BE2C (cell line): ENCODE results near the gene TMEM9.

Experiments used
- DNase-seq: peaks from one replicate; pipeline ENCODE4 v3.0.0-alpha.2; 2020
- H3K27me3 ChIP-seq: fragments of 250-450 bp; sonication (Bioruptor Pico); 2 replicates; pipeline ENCODE4 v1.5.1; 2020; ENCODE audit warnings: mild to moderate bottlenecking
- H3K36me3 ChIP-seq: fragments of 250-450 bp; sonication (Bioruptor Pico); 2 replicates; pipeline ENCODE4 v1.5.1; 2020; ENCODE audit warnings: mild to moderate bottlenecking
- H3K4me1 ChIP-seq: fragments of 250-450 bp; sonication (Bioruptor Pico); 2 replicates; pipeline ENCODE4 v1.5.1; 2020
- H3K4me3 ChIP-seq: 2 replicates; pipeline ENCODE4 v1.5.1; 2011; ENCODE audit warnings: low read depth, low read length
- H3K9me3 ChIP-seq: fragments of 250-450 bp; sonication (Bioruptor Pico); 2 replicates; pipeline ENCODE4 v1.5.1; 2020
- TF ChIP-seq, protein P1 (sequence below): IDR thresholded peaks from 2 replicates; pipeline ENCODE4 v1.5.1; 2012; ENCODE audit warnings: mild to moderate bottlenecking, low read depth, low read length

Gene TMEM9

DNA sequence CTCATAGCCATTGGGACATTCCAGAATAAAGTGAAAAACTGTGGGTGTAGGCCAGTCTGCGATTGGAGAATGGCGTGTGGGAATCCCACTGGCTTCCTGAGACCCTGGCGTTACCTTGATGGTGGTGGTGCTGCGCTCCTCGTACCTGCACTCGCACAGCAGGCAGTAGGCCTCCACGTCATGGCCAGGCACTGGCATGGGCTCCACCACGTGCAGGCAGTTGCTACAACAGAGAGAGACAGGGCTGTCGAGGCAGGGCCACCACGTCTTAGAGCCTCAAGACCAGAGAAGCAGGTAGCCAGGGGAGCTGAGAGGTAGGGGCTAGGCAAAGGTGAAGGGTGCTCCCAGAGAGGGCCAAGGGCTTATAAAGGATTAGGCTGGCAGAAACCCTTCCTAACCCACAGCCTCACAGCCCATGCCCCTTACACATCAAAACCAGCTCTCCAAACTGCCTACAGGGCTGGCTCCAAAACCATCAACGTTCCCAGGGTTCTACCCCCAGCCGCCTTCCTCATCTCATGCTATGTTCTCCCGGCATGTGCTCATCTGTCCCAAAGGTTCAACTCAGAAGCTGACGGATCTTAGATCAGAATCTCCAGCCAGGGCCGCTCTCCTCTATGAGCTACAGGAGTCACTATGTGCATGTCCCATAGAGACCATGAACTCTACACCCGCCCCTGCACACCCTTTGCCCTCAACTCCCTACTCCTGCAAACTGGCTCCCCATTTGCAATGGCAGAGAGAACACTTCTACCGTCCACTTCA is 7.5 kb downstream of the TMEM9 start:
- Histone ChIP-seq H3K4me3 (no peak overlapping the region), H3K4me1 (no peaks in the 10 kb centered on the region), H3K27me3 (no peaks in the 10 kb centered on the region), H3K36me3 (peaks cover 68% of the 10 kb centered on the region), H3K9me3 (no peaks in the 10 kb centered on the region)
- DNase-seq: no peak
- TF ChIP-seq, protein P1, sequence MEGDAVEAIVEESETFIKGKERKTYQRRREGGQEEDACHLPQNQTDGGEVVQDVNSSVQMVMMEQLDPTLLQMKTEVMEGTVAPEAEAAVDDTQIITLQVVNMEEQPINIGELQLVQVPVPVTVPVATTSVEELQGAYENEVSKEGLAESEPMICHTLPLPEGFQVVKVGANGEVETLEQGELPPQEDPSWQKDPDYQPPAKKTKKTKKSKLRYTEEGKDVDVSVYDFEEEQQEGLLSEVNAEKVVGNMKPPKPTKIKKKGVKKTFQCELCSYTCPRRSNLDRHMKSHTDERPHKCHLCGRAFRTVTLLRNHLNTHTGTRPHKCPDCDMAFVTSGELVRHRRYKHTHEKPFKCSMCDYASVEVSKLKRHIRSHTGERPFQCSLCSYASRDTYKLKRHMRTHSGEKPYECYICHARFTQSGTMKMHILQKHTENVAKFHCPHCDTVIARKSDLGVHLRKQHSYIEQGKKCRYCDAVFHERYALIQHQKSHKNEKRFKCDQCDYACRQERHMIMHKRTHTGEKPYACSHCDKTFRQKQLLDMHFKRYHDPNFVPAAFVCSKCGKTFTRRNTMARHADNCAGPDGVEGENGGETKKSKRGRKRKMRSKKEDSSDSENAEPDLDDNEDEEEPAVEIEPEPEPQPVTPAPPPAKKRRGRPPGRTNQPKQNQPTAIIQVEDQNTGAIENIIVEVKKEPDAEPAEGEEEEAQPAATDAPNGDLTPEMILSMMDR: no peak

DNA sequence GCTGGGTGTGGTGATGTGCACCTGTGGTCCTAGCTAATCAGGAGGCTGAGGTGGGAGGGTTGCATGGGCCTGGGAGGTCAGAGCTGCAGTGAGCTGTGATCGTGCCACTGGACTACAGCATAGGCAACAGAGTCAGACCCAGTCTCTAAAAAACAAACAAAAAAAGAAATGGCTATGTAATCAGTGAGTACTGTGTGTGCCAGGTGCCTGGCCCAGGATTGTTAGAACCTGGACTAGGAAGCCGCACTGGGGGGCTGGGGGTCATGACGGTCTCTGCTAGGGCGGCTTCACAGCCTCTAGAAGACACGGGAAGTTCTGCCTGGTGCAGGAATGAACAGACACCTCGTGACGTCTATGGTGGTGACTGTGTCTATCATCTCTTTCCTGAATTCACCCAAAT is 8.5 kb downstream of the TMEM9 start:
- TF ChIP-seq, protein P1: no peak
- no peak for DNase-seq
- Histone ChIP-seq H3K27me3 (no peaks in the 10 kb centered on the region), H3K36me3 (peaks cover 67% of the 10 kb centered on the region), H3K4me3 (no peak overlapping the region), H3K4me1 (no peaks in the 10 kb centered on the region), H3K9me3 (no peaks in the 10 kb centered on the region)

DNA sequence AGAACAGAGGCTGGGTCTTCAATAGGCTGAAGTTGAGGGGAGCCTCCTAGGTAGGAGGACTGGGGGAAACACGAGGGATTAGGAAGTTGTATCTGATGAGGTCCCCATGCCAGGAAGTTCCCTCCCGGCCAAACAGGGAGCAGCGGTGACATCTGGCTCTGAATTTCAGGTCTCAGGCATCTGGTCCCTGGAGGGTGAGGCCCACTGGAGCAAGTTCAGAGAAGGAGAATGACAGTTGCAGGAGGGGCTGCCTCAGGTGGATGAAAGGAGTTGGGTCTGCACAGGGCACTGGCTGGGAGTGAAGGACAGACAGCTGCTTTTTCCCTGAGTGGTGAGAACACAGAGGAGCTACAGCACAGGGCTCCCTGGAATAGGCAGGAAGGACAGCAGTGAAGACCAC is 9.1 kb downstream of the TMEM9 start:
- Histone ChIP-seq H3K4me3 (no peak overlapping the region), H3K36me3 (peaks cover 73% of the 10 kb centered on the region), H3K4me1 (no peaks in the 10 kb centered on the region), H3K9me3 (no peaks in the 10 kb centered on the region), H3K27me3 (no peaks in the 10 kb centered on the region)
- TF ChIP-seq, protein P1: no peak
- no peak for DNase-seq

DNA sequence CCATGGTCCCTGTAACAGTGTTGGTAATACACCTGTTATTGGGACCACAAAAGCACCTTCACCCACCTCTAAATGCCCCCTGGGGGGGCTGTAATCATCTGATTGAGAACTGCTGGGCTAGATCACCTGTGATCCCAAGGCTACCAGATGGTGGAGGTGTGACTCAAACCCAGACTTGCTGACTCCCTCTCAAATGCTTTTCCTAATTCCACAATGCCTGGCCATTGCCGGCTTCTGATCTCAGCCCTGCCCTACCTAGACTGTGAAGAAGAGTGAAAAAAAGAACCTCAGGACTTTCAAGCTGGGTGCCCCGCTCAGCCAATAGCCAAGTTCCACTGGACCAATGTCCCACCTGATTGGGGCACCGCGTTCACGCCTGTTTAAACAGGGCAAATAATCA is 9.6 kb downstream of the TMEM9 start:
- peaks cover 78% of the 10 kb centered on the region for H3K36me3 ChIP-seq
- no peak for DNase-seq

DNA sequence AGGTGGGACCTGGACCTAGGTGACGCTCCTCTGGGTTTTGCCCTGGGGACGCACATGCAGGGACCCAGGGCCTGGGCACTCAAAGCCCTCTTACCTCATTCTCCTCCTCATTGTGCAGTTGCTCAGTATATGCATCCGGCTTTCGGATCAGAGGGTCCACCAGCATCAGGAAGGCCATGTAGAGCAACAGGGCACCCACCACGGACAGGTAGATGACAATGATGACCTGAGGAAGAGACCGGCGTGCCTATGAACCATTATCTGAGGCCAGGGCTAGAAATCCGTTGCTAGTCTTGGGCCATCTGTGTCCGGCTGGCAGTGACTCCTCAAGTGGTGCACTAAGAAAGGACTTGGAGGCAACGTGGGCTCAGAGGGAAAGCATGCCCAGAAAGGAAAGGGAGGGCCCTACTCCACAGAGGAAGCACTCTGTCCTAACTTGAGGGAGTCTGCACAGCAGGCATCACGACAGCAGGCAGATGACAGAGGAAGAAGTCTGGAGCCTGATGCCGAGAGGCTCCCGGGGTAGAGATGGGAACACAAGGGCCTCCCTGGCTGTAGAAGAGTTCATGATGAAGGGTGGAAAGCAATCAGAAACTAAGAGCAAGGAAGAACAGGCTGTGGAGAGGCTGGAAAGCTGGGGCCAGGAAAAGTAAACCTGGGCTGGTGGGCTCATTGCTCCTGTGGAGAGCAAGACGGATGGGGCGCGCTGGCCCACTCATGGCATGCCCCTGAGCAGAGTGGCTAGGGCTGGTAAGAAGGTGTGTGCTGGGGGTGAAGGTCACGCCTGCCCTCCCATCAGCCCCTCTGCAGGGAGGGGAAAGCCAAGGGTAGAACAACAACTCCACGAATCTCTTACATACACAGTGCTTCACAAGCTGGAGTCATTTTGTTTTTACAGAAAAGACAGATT is 10.3 kb downstream of the TMEM9 start:
- Histone ChIP-seq H3K27me3 (no peaks in the 10 kb centered on the region), H3K9me3 (no peaks in the 10 kb centered on the region), H3K36me3 (peaks cover 78% of the 10 kb centered on the region), H3K4me3 (no peak overlapping the region), H3K4me1 (no peaks in the 10 kb centered on the region; the same call in 1 of the 2 replicates)
- TF ChIP-seq, protein P1: no peak
- DNase-seq: no peak

More for the DNA sequence above, 9.6 kb downstream of the TMEM9 start:
- TF ChIP-seq, protein P1: no peak
- Histone ChIP-seq H3K4me3 (no peak overlapping the region), H3K27me3 (no peaks in the 10 kb centered on the region), H3K9me3 (no peaks in the 10 kb centered on the region), H3K4me1 (no peaks in the 10 kb centered on the region; the same call in 1 of the 2 replicates)
